ENCODE measurements around the gene UTS2B.

DNA sequence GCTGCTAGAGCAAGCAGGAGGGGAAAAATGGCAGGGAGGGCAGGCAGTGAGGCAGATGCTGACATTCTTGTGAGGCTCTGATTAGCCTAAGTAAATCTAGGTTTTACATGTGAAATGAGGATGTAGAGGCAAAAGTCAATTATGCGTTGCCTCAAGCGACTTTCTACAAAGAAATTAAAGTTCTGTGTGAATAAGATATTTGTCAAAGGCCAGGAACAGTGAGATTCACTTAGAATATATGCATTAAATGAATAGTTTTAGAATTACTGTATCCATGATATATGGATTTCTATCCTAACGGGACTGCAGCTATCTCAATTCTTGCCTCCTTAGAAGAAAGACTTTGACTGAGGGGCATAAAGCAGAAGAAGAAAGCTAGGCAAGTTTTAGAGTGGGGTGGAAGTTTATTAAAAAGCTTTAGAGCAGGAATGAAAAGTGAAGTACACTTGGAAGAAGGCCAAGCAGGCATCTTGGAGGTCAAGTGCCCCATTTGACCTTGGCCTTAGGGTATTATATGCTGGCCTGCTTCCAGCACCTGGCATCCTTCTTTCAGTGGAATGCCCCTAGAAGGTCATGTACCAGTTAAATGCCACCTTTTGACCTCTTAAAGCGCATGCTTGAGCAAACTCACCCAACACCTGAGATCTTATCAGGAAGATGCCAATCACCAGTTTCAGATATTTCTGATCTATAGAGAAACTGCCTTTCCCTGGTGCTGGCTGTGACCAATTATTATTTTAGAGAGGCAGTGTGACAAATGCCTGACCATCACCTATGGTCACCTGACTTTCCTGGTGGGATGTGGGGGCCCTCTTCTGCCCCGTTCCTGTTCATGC is 93.1 kb downstream of the UTS2B start:
- TF ChIP-seq, protein P1, sequence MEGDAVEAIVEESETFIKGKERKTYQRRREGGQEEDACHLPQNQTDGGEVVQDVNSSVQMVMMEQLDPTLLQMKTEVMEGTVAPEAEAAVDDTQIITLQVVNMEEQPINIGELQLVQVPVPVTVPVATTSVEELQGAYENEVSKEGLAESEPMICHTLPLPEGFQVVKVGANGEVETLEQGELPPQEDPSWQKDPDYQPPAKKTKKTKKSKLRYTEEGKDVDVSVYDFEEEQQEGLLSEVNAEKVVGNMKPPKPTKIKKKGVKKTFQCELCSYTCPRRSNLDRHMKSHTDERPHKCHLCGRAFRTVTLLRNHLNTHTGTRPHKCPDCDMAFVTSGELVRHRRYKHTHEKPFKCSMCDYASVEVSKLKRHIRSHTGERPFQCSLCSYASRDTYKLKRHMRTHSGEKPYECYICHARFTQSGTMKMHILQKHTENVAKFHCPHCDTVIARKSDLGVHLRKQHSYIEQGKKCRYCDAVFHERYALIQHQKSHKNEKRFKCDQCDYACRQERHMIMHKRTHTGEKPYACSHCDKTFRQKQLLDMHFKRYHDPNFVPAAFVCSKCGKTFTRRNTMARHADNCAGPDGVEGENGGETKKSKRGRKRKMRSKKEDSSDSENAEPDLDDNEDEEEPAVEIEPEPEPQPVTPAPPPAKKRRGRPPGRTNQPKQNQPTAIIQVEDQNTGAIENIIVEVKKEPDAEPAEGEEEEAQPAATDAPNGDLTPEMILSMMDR (IDR thresholded peaks at IDR 0.05; ENCODE audit: borderline replicate concordance, extremely low read depth, low read length, poor library complexity, severe bottlenecking): no peak
- TF ChIP-seq EZH2 (IDR thresholded peaks at IDR 0.05; ENCODE audit: borderline replicate concordance, low read depth, low read length, severe bottlenecking): no peak

Measured in DND-41 (cell line).